ENCODE data around the gene TSPAN32.

Gene TSPAN32

DNA sequence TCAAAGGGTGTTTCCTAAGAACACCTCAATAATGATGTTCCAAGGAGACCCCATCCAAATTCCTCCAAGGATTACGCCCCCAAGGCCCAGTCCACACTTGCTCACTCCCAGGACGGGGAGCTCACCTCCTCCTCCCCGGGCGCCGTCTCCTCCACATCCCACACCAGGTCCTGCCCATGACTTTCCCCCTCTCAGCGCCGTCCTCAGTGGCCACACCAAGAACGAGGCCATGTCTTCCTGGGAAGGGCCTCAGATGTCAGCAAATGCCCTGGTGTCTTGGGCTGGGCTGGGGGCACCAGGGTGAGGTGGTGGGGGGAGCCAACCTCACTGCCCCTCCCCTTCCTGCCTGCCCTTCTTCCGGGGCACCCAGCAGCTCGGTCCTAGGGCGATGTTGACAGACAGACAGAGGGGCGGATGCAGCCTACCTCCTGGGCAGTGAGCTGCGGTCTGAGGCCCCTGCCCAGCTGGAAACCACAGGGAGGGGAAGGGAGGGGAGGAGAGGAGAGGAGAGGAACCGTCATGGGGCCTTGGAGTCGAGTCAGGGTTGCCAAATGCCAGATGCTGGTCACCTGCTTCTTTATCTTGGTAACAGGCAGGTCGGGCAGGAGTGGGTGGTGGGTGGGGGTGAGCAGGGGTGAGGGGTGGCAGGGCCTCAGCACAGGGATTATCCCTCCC is at the start of gene TSPAN32, which contains the start of gene C11orf21:
TSS of gene TSPAN32 (plus strand) at position 383 of the 675 bp plus-strand sequence. CDS start at position 520, 137 bp downstream.
TSS of gene C11orf21 (minus strand) at position 288 of the 675 bp plus-strand sequence. CDS start at position 178, 110 bp downstream.
- DNase-seq (ENCODE audit: low read depth): no peak
- no peak for TF ChIP-seq CTCF (IDR thresholded peaks at IDR 0.05; ENCODE audit: insufficient read depth, low read depth, low read length, missing control alignments)
- H3K4me3 ChIP-seq (ENCODE audit: low read length): no peak within 1 kb of the TSS

GRCh38 chr11:2252018-2252417 is 49.8 kb upstream of the TSPAN32 start:
- no peak overlapping the region for H3K4me3 ChIP-seq (ENCODE audit: low read length)
- TF ChIP-seq CTCF (IDR thresholded peaks at IDR 0.05; ENCODE audit: insufficient read depth, low read depth, low read length, missing control alignments): no peak
- no peak for DNase-seq (ENCODE audit: low read depth)

GRCh38 chr11:2256293-2256913 is 45.4 kb upstream of the TSPAN32 start:
- no peak for TF ChIP-seq CTCF (IDR thresholded peaks at IDR 0.05; ENCODE audit: insufficient read depth, low read depth, low read length, missing control alignments)
- H3K4me3 ChIP-seq (ENCODE audit: low read length): no peak overlapping the region
- DNase-seq (ENCODE audit: low read depth): peak; percentile 92

GRCh38 chr11:2256951-2257700 is 44.7 kb upstream of the TSPAN32 start:
- no peak for TF ChIP-seq CTCF (IDR thresholded peaks at IDR 0.05; ENCODE audit: insufficient read depth, low read depth, low read length, missing control alignments)
- H3K4me3 ChIP-seq (ENCODE audit: low read length): no peak overlapping the region
- peak; percentile 88 for DNase-seq (ENCODE audit: low read depth)

DNA sequence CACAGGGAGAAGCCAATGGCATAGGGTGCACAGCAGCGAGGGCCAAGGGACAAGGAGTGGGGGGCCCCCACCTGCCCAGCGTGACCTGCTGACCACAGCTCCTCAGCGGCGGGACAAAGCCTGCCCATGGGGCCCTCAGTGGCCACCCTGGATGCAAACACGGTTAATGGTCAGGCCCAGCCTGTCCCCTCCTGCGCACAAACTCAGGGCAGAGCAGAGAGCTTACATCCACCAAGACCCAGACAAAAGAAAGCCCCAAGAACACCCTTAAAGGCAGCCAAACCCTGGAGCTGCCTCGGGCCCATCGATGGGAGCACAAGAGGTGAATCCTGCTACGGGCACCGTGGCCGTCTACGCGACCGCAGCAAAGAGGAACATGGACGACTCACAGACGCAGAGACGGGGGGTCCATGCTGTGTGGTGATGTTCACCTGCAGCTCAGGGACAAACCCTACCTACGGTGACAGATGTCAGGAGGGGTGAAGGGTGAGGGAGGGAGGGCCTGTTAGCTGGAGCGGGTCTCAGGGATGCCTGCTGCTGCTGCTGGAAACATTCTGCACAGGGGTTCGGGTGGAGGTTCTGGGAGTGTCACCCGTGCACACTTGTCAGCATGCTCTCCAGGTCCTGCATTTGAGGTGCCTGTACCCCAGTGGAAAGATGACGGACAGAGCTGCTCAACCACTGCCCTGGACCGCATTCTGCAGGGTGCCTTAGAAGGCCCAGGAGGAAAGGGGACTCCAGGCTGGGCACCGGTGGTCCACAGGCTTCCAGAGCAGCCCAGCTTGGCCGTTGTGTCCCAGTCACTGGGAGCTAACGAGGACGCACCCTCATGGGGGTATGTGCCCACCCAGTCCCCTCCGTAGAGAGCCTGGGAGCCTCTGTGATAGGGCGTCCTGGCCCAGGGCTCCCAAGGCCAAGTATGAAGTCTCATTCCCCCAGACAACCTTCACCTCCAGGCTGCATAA is 43.0 kb upstream of the TSPAN32 start:
- no peak for TF ChIP-seq CTCF (IDR thresholded peaks at IDR 0.05; ENCODE audit: insufficient read depth, low read depth, low read length, missing control alignments)
- no peak for DNase-seq (ENCODE audit: low read depth)
- H3K4me3 ChIP-seq (ENCODE audit: low read length): no peak overlapping the region

DNA sequence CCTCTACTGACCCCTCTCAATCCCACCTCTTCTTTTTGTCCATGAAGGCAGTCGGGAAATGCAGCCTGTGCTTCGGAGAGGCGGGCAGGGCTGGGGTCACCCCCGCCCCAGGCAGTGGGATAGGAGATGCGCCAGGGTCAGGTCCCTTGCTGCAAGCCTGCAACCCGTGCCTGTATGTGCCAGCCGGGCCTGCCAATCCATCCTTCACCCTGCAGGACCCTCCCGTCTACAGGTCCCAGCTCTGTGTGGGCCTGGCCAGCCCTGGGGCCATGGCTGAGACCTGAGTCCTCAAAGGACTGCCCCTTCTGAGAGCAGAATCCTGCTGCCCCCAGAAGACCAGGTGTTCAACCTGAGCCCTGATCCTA is 42.4 kb upstream of the TSPAN32 start:
- DNase-seq (ENCODE audit: low read depth): no peak
- no peak overlapping the region for H3K4me3 ChIP-seq (ENCODE audit: low read length)
- TF ChIP-seq CTCF (IDR thresholded peaks at IDR 0.05; ENCODE audit: insufficient read depth, low read depth, low read length, missing control alignments): no peak

Measured in epithelial cell of esophagus (primary cell).